Mucosa of rectum (tissue), 2 donors: Measurements from ENCODE around the gene C2CD3.
A peak's percentile ranks its signal among the peaks of the same experiment; 100 is the strongest.

Experiments used
- H3K27ac ChIP-seq, 2 donors: one replicate each; pipeline ENCODE4 v1.7.0; 2013; ENCODE audit warnings: inconsistent platforms in 2 of 2, low read depth in 2 of 2, low read length in 2 of 2
- H3K27me3 ChIP-seq, 2 donors: one replicate each; pipeline ENCODE4 v1.7.0; 2013; ENCODE audit warnings: low read length in 2 of 2; ENCODE audit not compliant: control insufficient read depth in 2 of 2, insufficient read depth in 2 of 2
- H3K36me3 ChIP-seq, 2 donors: one replicate each; pipeline ENCODE4 v1.7.0; 2013; ENCODE audit warnings: low read length in 2 of 2; ENCODE audit not compliant: control insufficient read depth in 2 of 2, insufficient read depth in 2 of 2
- H3K4me1 ChIP-seq, 2 donors: one replicate each; pipeline ENCODE4 v1.7.0; 2013; ENCODE audit warnings: low read length in 2 of 2, mild to moderate bottlenecking in 1 of 2; ENCODE audit not compliant: control insufficient read depth in 2 of 2, insufficient read depth in 2 of 2
- H3K4me3 ChIP-seq, 2 donors: one replicate each; pipeline ENCODE4 v1.7.0; 2013; ENCODE audit warnings: low read length in 2 of 2
- H3K9ac ChIP-seq, 2 donors: one replicate each; pipeline ENCODE4 v1.7.0; 2013; ENCODE audit warnings: low read length in 2 of 2, low read depth in 1 of 2, mild to moderate bottlenecking in 1 of 2
- H3K9me3 ChIP-seq, 2 donors: one replicate each; pipeline ENCODE4 v1.7.0; 2013; ENCODE audit warnings: low read length in 2 of 2; ENCODE audit not compliant: control insufficient read depth in 2 of 2
- donor health status: healthy.
- donor health status: Normal muscosa, but diverticular disease.

Gene C2CD3, protein sequence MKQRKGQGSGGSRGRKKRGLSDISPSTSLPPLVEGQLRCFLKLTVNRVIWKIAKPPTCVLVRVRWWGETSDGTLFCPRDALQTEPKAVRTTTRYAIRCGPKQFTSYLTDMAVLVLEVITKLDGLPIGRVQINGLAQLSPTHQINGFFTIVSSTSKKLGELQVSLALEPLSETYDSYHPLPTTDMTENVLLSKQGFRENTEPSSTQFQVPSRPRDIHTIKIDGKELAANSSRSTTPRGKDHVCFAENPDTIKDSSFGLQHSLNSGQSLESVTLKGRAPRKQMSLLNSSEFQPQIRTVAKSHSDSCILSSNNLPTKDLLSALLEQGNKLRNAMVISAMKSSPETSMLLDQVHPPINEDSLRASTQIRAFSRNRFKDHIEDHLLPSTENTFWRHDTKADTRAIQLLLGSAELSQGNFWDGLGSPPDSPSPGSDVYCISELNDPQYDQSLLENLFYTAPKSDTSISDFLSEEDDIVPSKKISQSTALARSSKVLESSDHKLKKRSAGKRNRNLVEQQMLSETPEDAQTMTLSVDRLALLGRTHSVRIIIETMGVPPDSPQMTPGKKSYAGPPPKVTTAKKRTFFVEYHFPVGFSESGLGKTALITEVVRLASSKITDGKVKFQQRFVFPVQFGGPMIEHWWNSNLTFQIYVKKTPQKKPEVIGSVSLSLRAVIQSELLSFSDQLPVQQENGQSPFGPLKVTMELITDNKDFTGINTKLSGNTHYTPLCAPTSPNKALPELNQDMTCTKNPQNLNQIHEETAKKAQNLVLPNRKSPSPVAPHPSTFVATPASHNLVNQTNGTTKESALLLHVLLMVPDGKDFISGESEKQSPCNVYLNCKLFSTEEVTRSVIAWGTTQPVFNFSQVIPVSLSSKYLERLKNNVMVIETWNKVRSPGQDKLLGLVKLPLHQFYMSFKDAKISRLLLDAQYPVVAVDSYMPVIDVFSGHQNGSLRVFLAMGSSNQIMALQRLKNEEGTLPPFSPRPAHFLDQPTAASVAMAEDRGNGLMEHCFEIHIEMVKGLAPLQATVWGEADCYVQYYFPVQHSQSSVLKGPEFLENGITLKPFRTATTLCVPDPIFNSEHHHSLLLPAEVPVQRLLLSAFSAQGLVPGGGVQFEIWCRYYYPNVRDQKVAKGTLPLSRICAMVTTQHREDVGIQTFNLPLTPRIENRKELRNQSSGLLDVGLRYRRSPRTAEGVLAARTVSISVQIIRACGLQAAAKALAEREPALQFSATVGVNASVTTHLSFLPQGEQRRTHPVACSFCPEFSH (N-terminal part only)

DNA sequence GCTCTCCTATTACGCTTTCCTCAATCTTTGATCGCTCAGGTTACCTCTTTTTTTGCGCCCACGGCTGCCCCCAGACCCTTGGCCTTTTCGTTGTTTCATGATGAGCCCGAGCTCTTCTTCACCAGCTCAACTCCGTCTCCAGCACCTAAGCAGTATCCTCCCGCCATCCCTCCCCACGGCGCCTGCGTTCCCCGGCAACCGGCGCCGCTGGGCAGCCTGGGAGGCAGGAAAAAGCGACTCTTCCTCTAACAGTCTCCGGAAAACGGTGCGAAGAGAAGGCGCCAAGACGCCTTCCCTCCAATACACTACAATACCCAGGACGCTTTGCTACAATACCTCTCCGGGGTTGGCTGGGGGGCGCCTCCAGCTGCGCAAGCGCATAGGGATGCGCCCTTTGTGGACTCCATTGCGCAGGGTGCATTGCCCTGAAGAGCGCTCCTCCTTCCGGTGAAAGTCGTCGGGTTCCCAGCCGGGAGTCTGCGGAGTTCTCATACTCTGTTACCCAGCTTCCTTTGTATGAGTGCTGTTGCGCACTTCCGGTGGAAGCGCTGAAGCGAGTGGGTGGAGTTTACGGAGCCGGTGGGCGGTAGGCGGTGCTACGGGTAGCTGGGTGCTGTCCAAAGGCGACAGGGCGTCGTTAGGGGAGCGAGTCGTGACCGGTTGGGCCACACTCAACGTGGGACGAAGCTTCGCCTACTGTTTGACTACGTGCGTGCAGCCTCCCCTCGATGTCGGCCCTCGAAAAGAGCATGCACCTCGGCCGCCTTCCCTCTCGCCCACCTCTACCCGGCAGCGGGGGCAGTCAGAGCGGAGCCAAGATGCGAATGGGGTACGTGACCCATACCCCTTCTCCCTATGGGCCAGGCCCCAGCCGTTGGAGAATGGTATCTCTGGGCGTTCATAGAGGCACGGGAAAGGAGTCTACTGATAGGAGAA, at the start of gene C2CD3, which contains the start of gene PPME1:
Gene C2CD3, minus strand, starts transcription at position 309 of the 936 bp plus-strand sequence. Its CDS starts 210 bp downstream, at position 99.
Gene PPME1, plus strand, starts transcription at position 596 of the 936 bp plus-strand sequence. Its CDS starts 133 bp downstream, at position 729.
- H3K9ac ChIP-seq: peak within 1 kb of the TSS; percentile 90
- peak within 1 kb of the TSS; percentile 88 to 91 for H3K27ac ChIP-seq
- H3K27me3 ChIP-seq: no peaks in the 10 kb centered on the region
- H3K4me3 ChIP-seq: peak within 1 kb of the TSS; percentile 92 to 96
- peaks cover 19 to 23% of the 10 kb centered on the region in 2 donors for H3K4me1 ChIP-seq
- H3K9me3 ChIP-seq: no peaks in the 10 kb centered on the region
- H3K36me3 ChIP-seq: peaks cover 11% of the 10 kb centered on the region in 2 donors

GRCh38 chr11:74220376-74220775, 49.6 kb upstream of the C2CD3 start:
- Histone ChIP-seq H3K4me1 (no peaks in the 10 kb centered on the region), H3K4me3 (no peak overlapping the region), H3K9ac (no peak overlapping the region), H3K27ac (no peak overlapping the region), H3K27me3 (no peaks in the 10 kb centered on the region), H3K9me3 (no peaks in the 10 kb centered on the region), H3K36me3 (no peaks in the 10 kb centered on the region)

GRCh38 chr11:74212533-74212932, 41.7 kb upstream of the C2CD3 start:
- Histone ChIP-seq H3K27me3 (no peaks in the 10 kb centered on the region), H3K4me1 (no peaks in the 10 kb centered on the region), H3K36me3 (peaks cover 14 to 20% of the 10 kb centered on the region in 2 donors), H3K27ac (no peak overlapping the region), H3K4me3 (no peak overlapping the region), H3K9me3 (no peaks in the 10 kb centered on the region), H3K9ac (no peak overlapping the region)

DNA sequence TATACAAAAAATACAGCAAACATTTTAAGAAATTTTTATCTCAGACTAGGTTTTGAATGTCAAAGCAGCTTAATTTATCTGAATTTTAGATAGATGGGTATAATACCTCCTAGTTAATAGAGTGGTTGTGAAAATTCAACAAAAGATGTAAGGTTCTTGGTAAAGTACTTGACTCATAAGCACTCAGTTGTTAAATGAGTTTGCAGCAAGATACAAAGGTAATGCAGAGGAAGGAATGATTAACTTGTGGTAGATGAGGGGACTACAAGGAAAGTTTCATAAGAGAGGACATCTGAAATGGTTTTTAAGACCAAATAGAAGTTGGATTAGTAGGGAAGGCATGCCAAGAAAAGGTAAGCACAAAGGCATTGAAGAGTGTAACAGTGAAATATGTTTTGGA, 37.7 kb upstream of the C2CD3 start:
- Histone ChIP-seq H3K9ac (no peak overlapping the region), H3K27me3 (no peaks in the 10 kb centered on the region), H3K36me3 (peaks cover 20 to 26% of the 10 kb centered on the region in 2 donors), H3K4me3 (no peak overlapping the region), H3K9me3 (no peaks in the 10 kb centered on the region), H3K27ac (no peak overlapping the region), H3K4me1 (no peaks in the 10 kb centered on the region)

DNA sequence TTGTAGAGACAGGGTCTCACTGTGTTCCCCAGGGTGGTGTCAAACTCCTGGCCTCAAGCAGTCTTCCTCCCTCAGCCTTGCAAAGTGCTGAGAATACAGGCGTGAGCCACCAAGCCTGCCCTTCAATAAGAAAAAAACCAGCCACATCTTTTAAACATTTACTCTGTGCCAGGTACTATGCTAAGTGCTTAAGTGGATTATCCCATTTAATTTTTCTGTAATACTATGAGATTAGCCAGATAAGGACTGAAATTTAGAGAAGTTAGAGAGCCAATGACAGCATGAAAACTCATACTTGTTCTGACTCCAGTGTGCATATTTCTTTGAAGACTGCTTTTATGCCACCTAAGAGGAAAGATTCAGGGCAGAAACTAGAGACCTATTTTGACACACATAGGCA, 35.9 kb upstream of the C2CD3 start:
- Histone ChIP-seq H3K4me3 (no peak overlapping the region), H3K4me1 (no peaks in the 10 kb centered on the region), H3K36me3 (peaks cover 17 to 20% of the 10 kb centered on the region in 2 donors), H3K9ac (no peak overlapping the region), H3K27ac (no peak overlapping the region), H3K9me3 (no peaks in the 10 kb centered on the region), H3K27me3 (no peaks in the 10 kb centered on the region)

GRCh38 chr11:74205181-74205580, 34.4 kb upstream of the C2CD3 start:
- Histone ChIP-seq H3K4me1 (no peaks in the 10 kb centered on the region), H3K9me3 (no peaks in the 10 kb centered on the region), H3K27me3 (no peaks in the 10 kb centered on the region), H3K36me3 (peaks cover 17 to 20% of the 10 kb centered on the region in 2 donors), H3K4me3 (no peak overlapping the region), H3K9ac (no peak overlapping the region), H3K27ac (no peak overlapping the region)

DNA sequence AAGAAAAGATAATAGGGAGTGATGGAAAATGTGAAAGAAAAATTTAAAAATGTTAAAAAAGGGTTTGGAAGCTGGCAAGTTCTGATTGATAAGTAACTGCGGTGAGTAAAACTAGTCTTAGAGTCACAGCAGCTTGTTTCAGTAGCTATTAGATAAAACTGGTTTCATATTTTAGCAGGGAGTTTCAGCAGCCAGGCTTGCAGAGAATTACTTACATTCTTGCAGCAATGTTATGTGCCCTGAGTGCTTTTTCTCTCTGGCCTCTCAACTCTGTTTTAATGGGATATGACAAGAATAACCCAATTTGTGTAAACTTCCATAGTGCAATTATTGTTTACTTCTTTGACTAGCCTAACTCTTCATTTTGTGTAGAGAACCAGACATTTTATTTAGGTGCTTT, 33.9 kb upstream of the C2CD3 start:
- H3K9ac ChIP-seq: no peak overlapping the region
- no peaks in the 10 kb centered on the region for H3K27me3 ChIP-seq
- no peak overlapping the region for H3K27ac ChIP-seq
- H3K36me3 ChIP-seq: peaks cover 16 to 17% of the 10 kb centered on the region in 2 donors
- H3K4me1 ChIP-seq: no peaks in the 10 kb centered on the region
- no peaks in the 10 kb centered on the region for H3K9me3 ChIP-seq
- no peak overlapping the region for H3K4me3 ChIP-seq

DNA sequence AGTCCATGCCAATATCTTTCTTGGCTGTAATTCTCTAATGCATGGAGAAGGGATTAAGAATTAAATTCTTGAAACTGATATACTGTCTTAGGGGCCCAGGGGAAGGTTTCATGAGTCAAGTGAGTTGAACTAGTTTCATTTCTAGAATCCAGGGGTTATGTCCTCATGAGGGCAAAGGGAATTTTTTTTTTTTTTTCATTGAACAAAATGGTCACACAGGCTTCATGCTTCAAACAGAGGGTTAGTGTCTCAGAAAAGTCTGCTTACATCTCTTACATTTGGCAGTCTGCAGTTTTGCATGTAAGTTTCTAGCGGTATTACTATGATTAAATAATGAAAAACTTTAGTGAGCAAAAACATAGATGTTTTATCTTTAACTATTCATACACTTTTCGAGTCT, 33.2 kb upstream of the C2CD3 start:
- Histone ChIP-seq H3K4me1 (no peaks in the 10 kb centered on the region), H3K27ac (no peak overlapping the region), H3K9ac (no peak overlapping the region), H3K27me3 (no peaks in the 10 kb centered on the region), H3K4me3 (no peak overlapping the region), H3K36me3 (peaks cover 10 to 12% of the 10 kb centered on the region in 2 donors), H3K9me3 (no peaks in the 10 kb centered on the region)
